HS-27A (cell line): ENCODE data around the gene SSNA1.

Source experiments
- DNase-seq: peaks from one replicate; pipeline ENCODE4 v3.0.0-alpha.2; 2012; ENCODE audit warnings: low read depth, missing footprints

Gene SSNA1

DNA sequence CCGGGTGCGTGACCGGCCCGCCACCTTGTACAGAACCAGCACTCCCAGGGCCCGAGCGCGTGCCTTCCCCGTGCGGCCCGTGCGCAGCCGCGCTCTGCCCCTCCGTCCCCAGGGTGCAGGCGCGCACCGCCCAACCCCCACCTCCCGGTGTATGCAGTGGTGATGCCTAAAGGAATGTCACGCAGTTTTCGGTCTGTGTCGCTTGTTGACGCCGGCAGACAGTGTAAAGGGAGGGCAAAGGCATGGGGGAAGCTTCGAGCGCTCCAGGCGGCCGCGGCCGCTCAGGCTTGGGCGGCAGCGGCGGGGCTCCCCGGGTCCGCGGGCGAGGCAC lies 19.9 kb upstream of the SSNA1 start:
- no peak for DNase-seq

DNA sequence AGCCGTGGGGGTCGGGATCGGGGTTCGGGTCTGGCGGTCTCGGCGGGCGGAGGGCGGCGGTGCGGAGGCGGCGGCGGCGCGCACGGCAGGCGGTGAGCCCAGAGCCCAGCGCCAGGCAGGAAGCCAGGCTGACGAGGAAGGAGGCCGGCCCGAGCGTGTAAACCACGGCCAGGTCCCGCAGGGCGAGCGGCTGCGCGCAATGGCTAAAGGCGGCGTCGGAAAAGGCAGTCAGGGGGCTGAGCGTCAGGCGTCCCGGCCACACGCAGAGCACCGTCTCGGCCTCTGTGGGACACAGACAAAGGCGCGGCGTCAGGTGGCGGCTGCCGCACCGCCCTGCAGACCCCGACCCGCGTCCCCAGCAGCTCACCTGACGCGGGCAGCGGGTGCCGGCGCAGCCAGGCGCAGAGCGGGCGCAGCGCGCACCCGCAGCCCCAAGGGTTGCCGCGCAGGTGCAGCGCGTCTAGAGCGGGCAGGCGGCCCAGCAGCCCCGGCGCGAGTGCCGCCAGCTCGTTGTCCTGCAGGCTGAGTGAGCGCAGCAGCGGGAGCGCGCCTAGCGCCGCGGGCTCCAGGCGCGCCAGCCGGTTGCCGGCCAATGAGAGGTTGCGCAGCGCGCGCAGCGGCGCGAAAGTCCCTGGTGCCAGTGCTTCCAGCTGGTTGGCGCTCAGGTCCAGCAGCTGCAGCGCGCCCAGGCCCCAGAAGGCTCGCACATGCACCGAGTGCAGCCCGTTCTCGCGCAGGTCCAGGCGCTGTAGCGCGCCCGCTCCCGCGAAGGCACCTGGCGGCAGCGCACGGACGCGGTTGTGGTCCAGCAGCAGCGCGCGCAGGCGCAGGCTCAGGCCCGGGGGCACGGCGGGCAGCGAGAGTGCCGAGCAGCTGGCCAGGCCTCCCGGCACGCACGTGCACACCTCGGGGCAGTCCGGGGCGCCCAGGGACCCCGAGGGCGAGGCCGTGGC lies 19.3 kb upstream of the SSNA1 start:
- DNase-seq, result no peak

DNA sequence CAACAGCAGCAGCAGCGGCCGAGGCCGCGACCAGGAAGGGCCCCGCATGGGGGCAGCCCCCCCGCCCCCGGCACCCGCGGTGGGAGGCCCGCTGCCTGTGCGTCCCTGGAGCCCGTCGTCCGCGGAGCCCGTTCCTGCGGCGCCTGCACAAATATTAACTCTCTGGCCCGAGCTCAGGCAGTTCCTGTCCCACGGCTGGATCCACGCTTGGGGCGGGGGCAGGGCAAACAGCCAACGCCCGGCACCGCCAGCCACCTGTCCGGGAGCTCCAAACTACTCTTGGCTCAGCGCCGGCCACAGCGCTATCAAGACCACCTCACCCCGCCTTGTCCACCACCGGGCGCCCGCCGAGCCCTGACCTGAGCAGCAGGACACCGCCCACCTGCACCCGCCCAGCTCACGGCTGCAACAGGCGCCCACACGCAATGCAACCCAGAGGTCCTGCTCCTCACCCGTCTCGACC lies 18.5 kb upstream of the SSNA1 start, which contains the start of gene LRRC26:
Gene LRRC26 (minus strand): TSS at position 156 of the 463 bp plus-strand sequence. CDS start 108 bp downstream, at position 48.
- DNase-seq, result no peak

DNA sequence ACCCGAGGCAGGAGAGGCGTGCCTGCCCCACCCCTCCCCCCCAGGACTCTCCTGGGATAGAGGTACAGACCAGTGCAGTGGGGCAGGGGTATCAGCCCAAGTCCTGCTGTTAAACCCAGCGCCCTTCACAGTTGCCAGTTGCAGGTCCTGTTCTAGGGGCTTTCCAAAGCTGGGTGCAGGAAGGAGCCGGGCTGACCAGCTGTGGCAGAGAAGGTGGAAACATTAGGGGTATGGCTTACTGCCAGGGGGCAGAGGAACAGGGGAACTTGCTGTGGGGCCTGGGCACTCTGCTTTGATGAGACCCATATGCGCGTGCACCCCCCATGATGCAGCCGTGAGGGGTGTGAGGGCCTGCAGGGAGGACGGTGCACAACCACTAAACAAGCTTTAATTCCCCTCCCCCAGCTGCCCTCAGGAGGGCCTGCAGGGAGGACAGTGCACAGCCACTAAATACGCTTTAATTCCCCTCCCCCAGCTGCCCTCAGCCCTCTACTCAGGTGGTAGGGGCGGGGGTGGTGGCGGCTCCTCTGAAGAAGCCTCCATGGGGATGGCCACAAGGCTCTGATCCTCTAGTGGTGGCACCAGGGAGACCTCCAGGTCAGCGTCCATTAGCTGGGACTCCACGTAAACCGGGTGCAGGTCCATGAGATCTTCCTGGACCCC lies 17.9 kb upstream of the SSNA1 start:
- DNase-seq, result no peak

DNA sequence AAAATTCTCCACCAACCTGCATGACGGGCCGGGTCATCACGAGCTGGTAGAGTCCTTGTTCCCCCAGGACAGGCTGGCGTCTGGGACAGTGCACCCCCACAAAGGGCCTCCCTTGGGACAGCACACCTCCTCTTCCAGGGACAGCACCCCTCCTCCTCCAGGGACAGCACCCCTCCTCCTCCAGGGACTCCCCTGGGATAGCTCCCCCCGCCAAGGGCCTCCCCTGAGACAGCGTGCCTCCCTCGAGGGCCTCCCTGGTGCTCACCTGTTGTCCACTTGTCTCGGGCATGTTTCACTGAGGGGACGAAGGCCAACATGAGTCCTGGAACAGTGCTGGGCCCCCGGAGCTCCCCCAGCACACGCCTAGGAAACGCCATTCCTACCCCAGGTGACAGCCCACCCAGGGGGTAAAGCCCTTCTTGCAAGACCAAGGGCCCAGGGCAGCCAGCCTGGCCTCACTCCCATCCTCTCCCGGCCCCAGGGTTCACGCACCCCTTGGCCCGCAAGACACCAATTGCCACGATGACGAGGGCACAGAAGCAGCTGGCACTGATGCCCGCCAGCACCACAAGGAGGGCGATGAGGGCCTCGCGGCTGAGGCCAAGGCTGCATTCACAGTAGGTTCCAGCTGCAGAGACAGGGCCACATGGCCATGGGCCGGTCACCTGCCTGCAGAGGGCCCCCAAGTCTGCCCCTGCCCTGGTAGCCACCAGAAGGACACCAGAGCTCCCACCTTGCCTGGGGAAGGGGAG lies 17.2 kb upstream of the SSNA1 start:
- no peak for DNase-seq

DNA sequence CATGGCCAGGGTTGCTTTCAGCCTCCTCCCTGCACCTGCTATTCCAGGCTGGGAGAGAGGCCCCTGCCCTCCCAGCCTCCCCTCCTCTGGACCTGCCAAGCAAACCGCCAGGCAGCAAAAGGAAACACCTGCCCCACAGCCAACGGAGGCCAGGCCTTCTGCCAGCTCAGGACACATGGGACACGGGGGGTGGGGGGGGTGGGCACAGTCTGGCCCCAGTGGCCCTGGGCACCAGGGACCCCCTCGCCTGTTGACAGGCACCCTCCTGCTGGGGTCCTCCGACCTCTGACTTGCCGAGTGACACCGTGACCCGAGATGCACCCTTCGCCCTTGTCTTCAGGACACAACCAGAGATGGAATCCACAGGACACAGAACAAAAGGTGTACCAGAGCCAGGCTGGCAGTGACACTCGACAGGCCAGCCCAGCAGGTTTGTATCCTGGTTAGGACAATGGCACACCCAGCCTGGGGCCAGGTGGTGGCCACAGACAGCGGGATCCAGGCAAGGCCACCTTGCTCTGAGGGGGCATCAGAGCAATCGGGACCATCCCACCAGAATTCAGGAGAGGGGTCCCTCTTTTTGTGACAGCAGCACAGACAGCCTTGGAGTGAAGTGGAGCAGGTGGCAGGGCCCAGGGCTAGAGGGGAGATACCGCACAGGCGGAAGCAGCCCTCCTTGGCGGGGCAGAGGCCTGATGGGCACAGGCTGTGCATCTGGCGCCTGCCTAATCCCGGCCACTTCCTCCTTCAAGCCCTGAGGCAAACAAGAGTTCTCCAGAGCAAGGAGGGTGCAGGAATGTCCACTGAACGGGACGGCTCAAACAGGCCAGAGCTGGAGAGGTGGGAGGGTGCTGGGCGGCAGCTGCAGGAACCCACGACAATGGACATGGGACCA lies 15.3 kb upstream of the SSNA1 start:
- no peak for DNase-seq

DNA sequence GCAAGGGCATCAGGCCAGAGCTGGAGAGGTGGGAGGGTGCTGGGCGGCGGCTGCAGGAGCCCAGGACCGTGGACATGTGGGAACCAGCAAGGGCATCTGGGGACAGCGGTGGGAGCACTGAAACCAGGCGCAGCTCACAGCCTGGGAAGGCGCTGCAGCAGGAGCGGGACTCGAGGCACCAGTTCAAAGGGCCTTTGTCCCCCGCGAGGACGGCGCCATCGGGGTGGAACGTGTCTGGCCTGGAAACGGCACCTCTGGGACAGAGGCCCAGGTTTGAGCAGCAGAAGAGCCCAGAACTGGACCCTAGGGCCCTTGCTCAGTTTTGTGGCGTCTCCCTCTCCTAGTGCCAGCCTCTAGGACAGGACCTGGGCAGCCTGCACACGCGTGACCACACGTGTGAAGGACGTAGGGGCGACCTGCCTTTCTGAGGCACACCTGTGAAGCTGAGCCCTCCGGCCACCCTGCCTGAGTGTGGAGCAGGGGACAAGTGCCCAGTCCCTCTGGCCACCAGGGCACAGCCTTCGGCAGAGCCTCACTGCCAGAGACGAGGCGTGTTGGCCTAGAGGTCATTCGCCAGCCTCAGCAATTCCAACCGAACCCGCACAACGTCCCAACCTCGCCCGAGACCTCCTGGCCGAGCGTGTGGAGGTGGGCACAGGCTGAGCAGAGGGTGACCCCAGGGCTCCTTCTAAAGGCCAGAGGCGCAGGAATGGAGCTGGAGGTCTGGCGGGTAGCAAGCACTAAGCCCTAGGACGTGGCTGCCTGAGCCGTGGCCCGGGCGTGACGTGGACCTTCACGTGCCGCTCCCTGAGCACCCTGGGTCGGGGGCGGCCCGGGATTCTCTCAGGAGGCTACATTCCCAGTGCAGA lies 14.4 kb upstream of the SSNA1 start:
- no peak for DNase-seq

DNA sequence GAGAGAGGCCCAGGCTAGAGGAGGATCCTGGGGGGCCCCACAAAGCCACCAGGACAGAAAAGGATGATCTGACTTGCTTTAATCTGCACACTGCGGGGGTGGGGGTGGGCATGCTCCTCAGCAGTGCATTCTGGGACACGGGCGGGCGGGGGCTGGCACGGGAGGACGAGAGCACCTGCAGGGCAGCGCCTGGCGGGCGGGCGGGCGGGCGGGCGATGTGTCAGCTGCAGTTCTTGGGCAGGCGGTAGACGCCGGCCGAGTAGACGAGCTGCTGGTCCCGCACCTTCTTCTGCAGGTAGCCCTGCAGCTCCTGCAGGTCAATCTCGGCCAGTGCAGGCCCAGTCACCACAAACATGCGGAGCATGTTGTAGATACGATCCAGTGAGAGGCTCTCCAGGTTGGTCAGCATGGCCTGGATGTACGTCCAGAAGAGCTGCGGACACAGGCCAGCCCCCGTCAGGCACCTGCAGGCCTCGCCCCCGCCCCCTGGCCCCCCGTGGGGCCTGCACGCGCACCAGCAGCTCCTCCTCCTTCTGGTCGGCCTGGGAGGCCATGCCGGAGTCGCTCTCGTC lies 13.7 kb upstream of the SSNA1 start:
- DNase-seq, result no peak

DNA sequence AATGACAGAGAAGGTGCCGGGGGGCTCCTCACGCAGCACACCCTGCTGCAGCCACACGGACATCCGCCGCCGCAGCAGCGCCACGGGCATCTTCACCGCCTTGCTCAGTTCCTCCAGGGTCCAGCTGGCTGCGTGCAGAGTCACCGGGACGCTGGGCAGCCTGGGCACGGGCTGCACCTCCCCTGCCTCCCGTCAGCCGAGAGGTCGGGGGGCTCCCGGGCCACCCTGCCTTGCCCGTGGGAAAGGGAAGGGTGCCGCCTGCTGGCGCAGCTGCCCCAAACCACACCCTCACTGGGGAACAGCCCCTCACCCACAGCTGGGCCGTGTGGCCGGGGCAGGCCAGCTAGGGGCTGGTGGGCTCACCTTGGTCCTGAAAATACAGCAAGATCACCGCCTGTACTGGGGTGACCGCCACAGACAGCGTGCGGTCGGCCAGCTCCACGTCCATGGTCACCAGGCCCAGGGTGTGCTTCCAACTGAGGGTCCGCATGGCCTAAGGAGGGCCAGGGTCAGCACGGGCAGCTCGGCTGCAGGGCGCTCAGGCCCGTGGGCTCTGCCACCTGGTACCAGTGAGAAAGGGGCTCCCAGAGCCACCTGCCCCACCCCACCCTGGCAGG lies 13.0 kb upstream of the SSNA1 start:
- no peak for DNase-seq

DNA sequence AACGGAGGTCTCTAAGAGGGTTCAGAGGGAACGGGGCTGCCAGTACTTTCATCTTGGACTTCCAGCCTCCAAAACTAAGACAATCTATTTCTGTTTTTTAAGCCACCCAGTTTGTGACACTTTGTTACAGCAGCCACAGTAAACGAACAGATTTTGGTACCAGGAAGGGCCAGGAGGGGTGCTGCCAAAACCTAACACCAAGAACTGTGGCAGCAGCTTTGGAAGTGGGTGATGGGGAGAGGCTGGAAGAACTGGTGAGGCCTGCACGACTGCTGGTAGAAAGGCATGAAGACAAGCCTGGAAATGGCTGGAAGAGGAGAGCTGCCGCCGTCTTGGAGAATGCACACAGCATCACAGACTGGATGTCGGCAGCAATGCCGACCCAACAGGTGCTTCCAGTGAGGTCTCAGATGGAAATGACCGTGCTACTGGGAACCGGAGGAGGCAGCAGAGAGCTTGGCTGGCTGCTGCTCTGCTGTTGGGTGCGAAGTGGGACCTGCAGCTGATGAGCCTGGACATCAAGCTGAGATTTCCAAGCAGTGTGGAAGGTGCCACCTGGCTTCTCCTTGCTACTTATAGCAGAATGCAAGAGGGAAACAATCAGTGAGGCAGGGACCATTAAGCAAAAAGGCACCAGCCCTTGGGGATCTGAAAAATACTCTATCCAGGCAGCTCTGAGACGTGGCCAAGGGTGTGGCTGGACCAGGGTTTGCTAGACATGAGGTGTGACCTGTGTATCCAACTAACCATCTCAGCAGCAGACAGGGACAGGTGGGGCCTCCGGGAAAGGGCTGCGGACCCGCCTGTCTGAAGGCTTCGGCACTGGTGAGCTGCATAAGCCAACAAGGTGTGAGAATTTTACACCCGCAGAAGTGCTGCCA lies 11.9 kb upstream of the SSNA1 start:
- DNase-seq, result no peak

DNA sequence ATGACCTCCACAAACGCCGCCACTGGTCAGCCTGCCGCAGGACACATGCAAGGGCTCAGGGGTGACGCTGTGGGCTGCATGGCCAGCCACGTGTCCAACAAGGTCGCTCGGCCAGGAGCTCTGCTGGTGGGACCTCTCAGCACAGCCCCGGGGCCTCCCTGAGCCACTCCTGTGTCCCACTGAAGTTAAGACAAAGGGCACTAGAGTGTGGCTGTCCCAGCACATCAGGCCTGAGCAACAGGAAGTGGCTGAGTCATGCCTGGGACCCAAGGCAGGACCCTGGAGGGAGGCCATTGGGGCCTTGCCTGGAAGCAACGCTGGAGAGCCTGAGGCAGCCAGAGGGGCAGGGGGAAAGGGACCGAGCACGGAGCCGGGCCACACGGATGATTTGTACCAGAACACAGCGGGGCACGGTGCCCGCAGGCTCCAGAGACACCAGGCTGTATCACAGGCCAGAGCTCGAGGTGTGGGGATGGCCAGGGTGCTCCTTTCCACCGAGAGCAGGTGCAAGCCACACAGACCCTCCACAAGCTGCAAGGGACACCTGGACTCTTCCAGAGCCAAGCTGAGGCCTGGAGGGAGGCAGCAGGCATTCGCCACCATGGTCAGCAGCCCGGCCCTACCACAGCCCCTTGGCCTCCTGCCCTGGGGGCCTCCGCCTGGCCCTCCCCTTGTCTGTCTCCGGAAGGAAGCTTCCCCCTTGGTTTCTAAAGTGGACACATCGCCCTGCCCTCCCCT lies 10.1 kb upstream of the SSNA1 start:
- DNase-seq, result no peak

DNA sequence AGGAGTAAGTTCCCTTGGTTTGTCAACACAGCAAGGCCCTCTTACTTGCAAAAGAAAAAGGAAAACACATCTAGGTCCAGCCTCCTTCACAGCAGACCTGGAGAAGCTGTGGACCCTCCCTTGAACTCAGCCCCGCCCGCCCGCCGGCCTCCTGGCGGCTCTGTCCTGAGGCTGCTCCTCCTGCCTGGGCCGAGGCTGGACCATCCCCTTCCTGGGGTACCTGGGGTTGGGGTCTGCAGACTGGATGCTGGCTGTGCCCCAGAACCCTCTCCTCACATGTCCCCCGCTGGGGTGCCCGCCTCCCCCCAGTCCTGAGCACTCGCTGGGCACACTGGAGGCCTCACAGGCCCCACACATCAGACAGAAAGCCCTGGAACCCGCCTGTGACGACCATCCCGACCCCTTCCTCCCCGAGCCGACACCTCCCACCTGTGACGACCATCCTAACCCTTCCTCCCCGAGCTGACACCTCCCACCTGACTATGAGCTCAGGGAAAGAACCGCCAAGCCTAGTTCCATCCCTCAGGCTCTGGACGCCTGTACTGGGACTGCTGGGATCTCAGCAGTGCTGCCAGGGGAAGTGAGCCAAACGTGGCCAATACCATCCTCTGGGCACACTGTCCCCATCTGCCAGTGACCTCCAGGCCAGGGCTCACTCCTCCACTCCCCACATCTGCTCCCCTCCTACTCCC lies 9.4 kb upstream of the SSNA1 start:
- no peak for DNase-seq

DNA sequence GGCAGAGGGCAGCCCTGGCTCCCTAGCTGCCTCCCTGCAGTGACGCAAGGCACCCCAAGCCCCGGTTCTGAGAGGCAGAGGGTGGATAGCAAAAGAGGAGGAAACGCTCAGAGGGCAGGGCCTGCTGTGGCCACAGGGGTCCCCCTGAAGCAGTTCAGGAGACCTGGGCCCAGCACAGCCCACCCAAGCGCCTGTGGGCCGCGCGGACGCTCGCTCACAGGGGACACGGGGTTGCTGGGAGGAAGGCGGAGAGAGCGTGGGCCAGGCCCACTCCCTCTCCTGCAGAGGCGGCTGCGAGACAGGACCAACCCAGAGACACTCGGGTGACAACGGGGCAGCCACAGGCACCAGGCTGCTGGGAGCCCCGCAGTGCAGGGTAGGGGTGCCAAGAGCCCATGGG lies 8.7 kb upstream of the SSNA1 start:
- no peak for DNase-seq

DNA sequence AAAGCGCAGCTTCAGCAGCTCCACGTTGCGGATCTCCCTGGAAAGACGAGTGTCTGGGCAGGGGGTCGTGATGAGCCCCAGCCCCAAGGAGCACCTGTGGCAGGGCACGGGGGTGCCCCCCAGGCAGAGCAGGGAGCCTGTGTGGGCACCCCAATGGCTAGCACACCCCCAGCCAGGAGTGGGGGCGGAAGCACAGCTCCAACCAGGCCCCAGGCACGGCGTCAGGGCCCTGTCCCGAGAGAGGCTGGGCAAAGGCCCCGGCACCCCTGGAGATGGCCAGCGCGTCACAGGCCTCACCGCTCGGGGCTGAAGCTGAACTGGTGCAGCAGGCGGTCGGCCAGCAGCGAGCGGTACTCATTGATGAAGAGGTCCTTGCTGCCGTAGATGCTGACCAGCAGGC lies 8.0 kb upstream of the SSNA1 start:
- no peak for DNase-seq

DNA sequence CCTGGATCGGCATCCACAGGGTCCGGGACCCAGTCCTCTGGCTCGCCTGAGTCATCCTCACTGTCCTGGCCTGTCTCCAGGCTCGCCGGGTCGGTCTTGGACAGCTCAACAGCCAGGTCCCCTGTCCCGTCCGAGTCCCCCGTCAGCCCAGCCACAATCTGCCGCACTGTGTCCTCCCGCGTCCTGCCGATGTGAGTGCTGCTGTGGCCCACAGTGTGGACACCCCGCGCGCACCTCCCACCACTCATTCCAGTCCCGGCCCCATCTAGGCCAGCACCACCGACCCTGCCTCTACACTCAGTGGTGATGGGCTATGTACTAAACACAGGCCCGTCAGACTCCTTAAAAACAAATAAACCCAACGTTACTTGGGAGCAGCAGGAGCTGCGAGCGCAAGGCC lies 6.8 kb upstream of the SSNA1 start:
- DNase-seq, result no peak

DNA sequence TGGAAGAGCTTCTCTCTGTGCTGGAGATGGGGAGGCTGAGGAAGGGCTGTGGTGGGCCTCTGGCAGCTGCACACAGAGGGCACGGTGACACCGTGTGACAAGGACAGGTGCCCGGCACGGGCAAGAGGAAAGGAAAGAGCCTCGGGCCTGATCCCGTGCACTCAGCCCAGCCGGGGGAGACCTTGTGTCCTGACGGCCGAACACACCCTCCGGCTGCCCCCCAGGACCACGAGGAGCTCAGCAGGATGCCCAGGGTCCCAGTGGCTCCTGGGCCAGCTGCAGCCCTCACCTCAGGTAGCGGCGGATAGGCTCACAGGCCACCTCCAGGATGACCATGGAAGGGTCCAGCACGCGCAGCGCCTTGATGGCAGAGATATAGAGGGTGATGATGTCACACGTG lies 5.6 kb upstream of the SSNA1 start:
- DNase-seq, result no peak

DNA sequence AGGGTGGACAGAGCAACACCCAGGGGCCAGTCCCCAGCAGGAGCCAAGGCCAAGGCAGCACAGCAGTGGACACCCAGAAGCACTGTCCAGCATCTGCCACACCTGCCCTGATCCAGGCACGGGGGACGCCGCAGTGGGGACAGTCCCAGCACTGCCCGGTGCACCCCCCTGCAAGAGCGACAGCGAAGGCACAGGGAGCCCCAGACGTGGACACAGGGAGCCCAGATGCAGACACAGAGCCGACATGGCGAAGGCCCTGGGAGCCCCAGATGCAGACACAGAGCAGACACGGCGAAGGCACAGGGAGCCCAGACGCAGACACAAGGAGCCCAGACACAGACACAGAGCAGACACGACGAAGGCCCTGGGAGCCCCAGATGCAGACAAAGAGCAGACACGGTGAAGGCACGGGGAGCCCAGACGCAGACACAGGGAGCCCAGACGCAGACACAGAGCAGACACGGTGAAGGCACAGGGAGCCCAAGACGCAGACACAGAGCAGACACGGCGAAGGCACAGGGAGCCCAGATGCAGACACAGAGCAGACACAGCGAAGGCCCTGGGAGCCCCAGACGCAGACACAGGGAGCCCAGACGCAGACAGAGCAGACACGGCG lies 4.4 kb upstream of the SSNA1 start:
- DNase-seq, result no peak
